MM.1S (cell line): ENCODE data around the gene POLR2E.

Source experiments
- CTCF ChIP-seq: fragments of 300-600 bp; sonication (generic); IDR thresholded peaks from 2 replicates; pipeline ENCODE4 v1.5.1; 2016; ENCODE audit warnings: antibody characterized with exemption, low read length, mixed read lengths
- EZH2 ChIP-seq: fragments of 300-600 bp; sonication (generic); optimal IDR thresholded peaks from 2 replicates; pipeline ENCODE3; 2017; ENCODE audit warnings: low read depth, mild to moderate bottlenecking, antibody characterized with exemption, low read length, mixed read lengths
- EZH2phosphoT487 ChIP-seq: fragments of 300-600 bp; sonication (generic); IDR thresholded peaks from 2 replicates; pipeline ENCODE4 v1.6.1; 2018; ENCODE audit warnings: antibody characterized with exemption, low read length

GRCh38 chr19:1073063-1073955 lies 21.9 kb downstream of the POLR2E start:
- TF ChIP-seq EZH2phosphoT487 (no peak), CTCF (no peak), EZH2 (no peak)
